Measurements from ENCODE around the gene ATP6V1G3. TPM values are rescaled to one million over a fixed set of nuclear protein-coding genes. Genes with fewer than 3 reads are reported as not detected.

The ATP6V1G3 gene
- total RNA-seq, 2 donors from 2014 or later = not detected

GRCh38 chr1:198519639-198520501, 20.6 kb downstream of the ATP6V1G3 start:
- no peaks in the 10 kb centered on the region for H3K36me3 ChIP-seq (replicated peaks in 1 of 2; ENCODE audit: insufficient read depth in 1 of 2, low read depth in 2 of 2)
- H3K9me3 ChIP-seq = no peaks in the 10 kb centered on the region
- H3K27ac ChIP-seq = no peak overlapping the region
- H3K4me3 ChIP-seq = no peak overlapping the region
- TF ChIP-seq CTCF (IDR thresholded peaks at IDR 0.05) (no peak), POLR2A (IDR thresholded peaks at IDR 0.05) (no peak)
- no peaks in the 10 kb centered on the region for H3K27me3 ChIP-seq
- intact Hi-C loops (cut with DNase I) = no loop called here
- ATAC-seq = no peak
- H3K4me1 ChIP-seq = no peaks in the 10 kb centered on the region
- 87 to 88% methylated on average over 10 of the region's 10 CpGs for WGBS, 2 donors
- no peak for DNase-seq

- intact Hi-C loops (cut with DNase I) = no loop called here
These were observed 22.8 kb downstream of the ATP6V1G3 start for GRCh38 chr1:198517623-198518199.

GRCh38 chr1:198500096-198500495, 40.4 kb downstream of the ATP6V1G3 start:
- H3K4me3 ChIP-seq = no peak overlapping the region
- no peak for ATAC-seq
- no peak for TF ChIP-seq CTCF (IDR thresholded peaks at IDR 0.05)
- no peak for TF ChIP-seq POLR2A (IDR thresholded peaks at IDR 0.05)
- intact Hi-C loops (cut with DNase I) = no loop called here
- H3K9me3 ChIP-seq = no peaks in the 10 kb centered on the region
- H3K27ac ChIP-seq = no peak overlapping the region
- H3K36me3 ChIP-seq (replicated peaks in 1 of 2; ENCODE audit: insufficient read depth in 1 of 2, low read depth in 2 of 2) = no peaks in the 10 kb centered on the region
- DNase-seq = no peak
- no peaks in the 10 kb centered on the region for H3K27me3 ChIP-seq
- H3K4me1 ChIP-seq = no peaks in the 10 kb centered on the region

More at GRCh38 chr1:198517623-198518199, 22.8 kb downstream of the ATP6V1G3 start:
- Histone ChIP-seq H3K9me3 (no peaks in the 10 kb centered on the region), H3K27ac (no peak overlapping the region), H3K4me3 (no peak overlapping the region), H3K36me3 (replicated peaks in 1 of 2; ENCODE audit: insufficient read depth in 1 of 2, low read depth in 2 of 2) (no peaks in the 10 kb centered on the region), H3K27me3 (no peaks in the 10 kb centered on the region), H3K4me1 (no peaks in the 10 kb centered on the region)
- ATAC-seq = no peak
- DNase-seq = no peak
- TF ChIP-seq CTCF (IDR thresholded peaks at IDR 0.05) (no peak), POLR2A (IDR thresholded peaks at IDR 0.05) (no peak)

- no peak for ATAC-seq
- no peak overlapping the region for H3K4me3 ChIP-seq
These were observed 40.9 kb downstream of the ATP6V1G3 start for GRCh38 chr1:198499588-198499987.

More at GRCh38 chr1:198499588-198499987, 40.9 kb downstream of the ATP6V1G3 start:
- TF ChIP-seq POLR2A (IDR thresholded peaks at IDR 0.05) = no peak
- TF ChIP-seq CTCF (IDR thresholded peaks at IDR 0.05) = no peak
- Histone ChIP-seq H3K27me3 (no peaks in the 10 kb centered on the region), H3K4me1 (no peaks in the 10 kb centered on the region), H3K36me3 (replicated peaks in 1 of 2; ENCODE audit: insufficient read depth in 1 of 2, low read depth in 2 of 2) (no peaks in the 10 kb centered on the region), H3K9me3 (no peaks in the 10 kb centered on the region), H3K27ac (no peak overlapping the region)
- intact Hi-C loops (cut with DNase I) = no loop called here
- DNase-seq = no peak
- WGBS, 2 donors = 86 to 94% methylated on average over 1 of the region's 1 CpG

Data from body of pancreas (tissue), 4 donors.